Activated B cell treated with CpG ODN at 0.5 μM for 24 hours (primary cell): Measurements from ENCODE around the gene GALNT9. TPM values are rescaled to one million over a fixed set of nuclear protein-coding genes. Genes with fewer than 3 reads are reported as not detected.

ENCODE experiments used
- ATAC-seq: fragments of 200-7000 bp; cut with Tn5 transposase; one replicate; pipeline ENCODE4 v1.10.0; 2021; ENCODE audit warnings: low read depth, mild to moderate bottlenecking, moderate library complexity
- CTCF ChIA-PET: fragments of 350-600 bp; sonication (Branson Sonifier 250); formaldehyde crosslinking; loops from one replicate; lab custom pipeline; 2021; ENCODE audit warnings: antibody characterized with exemption; lab: Charles Lee
- POLR2A ChIA-PET: fragments of 350-600 bp; sonication (Branson Sonifier 250); formaldehyde crosslinking; loops from one replicate; lab custom pipeline; 2021; ENCODE audit warnings: antibody characterized with exemption; lab: Charles Lee
- DNase-seq: peaks from one replicate; pipeline ENCODE4 v3.0.0; 2022
- H3K27ac Mint-ChIP-seq: one replicate; pipeline ENCODE4 v1.8.0; 2020; ENCODE audit warnings: mixed read lengths
- H3K27me3 Mint-ChIP-seq: one replicate; pipeline ENCODE4 v1.8.0; 2021; ENCODE audit warnings: mixed read lengths
- H3K36me3 Mint-ChIP-seq: one replicate; pipeline ENCODE4 v1.8.0; 2021; ENCODE audit warnings: low read depth, mixed read lengths
- H3K4me1 Mint-ChIP-seq: one replicate; pipeline ENCODE4 v1.8.0; 2021; ENCODE audit warnings: mixed read lengths
- H3K4me3 Mint-ChIP-seq: one replicate; pipeline ENCODE4 v1.8.0; 2020; ENCODE audit warnings: mild to moderate bottlenecking, mixed read lengths
- H3K9me3 Mint-ChIP-seq: one replicate; pipeline ENCODE4 v1.8.0; 2020; ENCODE audit warnings: mixed read lengths
- intact Hi-C: fragments of 100-400 bp; cut with micrococcal nuclease; formaldehyde crosslinking; loops from one replicate; pipeline ENCODE4 v1.15.1; 2024
- total RNA-seq: library from RNA; stranded (reverse); gene quantifications from 2 replicates; pipeline ENCODE4 v1.2.3, GENCODE V29; 2022
- TF ChIP-seq, protein P1 (sequence below): fragments of 200-600 bp; IDR thresholded peaks from one replicate; pipeline ENCODE4 v1.8.0; 2022; ENCODE audit warnings: antibody characterized with exemption, mild to moderate bottlenecking

Gene GALNT9
- total RNA-seq, 1 donor from 2014 or later: not detected

DNA sequence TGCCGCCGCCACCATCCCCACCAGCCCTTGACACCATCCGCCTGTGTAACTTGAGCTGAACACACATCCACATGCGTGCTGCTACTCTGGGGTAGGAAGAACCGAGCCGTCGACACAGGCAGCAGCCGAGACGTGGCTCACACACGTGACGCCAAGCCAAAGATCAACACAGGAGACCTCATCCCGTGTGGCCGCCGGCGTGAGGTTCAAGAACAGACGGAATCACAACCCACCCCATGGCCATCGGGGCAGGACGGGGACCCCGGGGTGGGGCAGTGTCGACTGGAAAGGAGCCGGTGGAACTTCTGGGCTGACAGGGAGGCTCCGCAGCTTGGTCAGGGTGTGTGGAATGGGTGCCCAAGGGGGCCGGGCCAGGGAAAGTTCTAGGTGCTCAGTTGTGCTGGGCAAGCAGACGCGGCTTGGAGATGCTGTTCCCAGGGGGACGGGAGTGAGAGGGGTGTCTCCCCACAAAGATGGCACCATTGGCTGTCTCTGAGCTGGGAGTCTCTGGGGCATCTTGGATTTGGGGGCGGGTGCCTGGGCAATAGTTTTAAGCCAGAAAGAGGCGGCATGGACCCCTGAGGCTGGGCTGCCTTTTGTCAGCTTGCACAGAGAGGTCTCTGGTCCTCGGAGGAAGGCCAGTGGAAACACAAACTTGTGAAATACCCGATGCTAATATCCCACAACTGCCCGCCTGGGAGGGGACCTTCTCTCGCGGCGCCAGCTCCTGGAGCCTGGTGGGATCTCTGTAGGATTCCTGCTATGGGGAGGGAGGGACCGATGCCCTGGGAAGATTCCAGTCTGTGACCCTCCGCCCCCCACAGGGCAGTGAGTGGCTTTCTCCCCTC, 41.8 kb downstream of the GALNT9 start:
- Mint-ChIP-seq H3K36me3 (no peaks in the 10 kb centered on the region), H3K9me3 (no peaks in the 10 kb centered on the region), H3K4me3 (no peak overlapping the region), H3K4me1 (peaks cover 13% of the 10 kb centered on the region), H3K27ac (no peak overlapping the region), H3K27me3 (peaks cover 16% of the 10 kb centered on the region)
- DNase-seq: no peak
- POLR2A ChIA-PET: no interaction called here
- TF ChIP-seq, protein P1, sequence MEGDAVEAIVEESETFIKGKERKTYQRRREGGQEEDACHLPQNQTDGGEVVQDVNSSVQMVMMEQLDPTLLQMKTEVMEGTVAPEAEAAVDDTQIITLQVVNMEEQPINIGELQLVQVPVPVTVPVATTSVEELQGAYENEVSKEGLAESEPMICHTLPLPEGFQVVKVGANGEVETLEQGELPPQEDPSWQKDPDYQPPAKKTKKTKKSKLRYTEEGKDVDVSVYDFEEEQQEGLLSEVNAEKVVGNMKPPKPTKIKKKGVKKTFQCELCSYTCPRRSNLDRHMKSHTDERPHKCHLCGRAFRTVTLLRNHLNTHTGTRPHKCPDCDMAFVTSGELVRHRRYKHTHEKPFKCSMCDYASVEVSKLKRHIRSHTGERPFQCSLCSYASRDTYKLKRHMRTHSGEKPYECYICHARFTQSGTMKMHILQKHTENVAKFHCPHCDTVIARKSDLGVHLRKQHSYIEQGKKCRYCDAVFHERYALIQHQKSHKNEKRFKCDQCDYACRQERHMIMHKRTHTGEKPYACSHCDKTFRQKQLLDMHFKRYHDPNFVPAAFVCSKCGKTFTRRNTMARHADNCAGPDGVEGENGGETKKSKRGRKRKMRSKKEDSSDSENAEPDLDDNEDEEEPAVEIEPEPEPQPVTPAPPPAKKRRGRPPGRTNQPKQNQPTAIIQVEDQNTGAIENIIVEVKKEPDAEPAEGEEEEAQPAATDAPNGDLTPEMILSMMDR: no peak
- CTCF ChIA-PET: no interaction called here
- ATAC-seq: no peak
- intact Hi-C loops: no loop called here

DNA sequence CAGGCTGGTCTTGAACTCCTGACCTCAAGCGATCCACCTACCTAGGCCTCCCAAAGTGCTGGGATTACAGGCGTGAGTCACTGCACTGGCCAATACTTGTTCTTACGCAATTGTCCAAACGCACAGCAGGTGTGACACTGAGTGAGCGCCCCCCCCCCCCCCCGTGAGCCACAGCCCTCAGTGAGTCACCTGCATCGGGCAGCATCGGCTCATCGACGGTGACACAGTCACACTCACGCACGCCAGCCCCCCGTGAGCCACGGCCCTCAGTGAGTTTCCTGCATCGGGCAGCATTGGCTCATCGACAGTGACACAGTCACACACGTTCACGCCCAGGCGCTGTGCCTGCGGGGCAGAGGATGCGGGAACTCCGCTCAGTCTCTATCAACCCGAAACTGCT, 42.5 kb downstream of the GALNT9 start:
- Mint-ChIP-seq H3K36me3 (no peaks in the 10 kb centered on the region), H3K27ac (no peak overlapping the region), H3K27me3 (peaks cover 17% of the 10 kb centered on the region), H3K9me3 (no peaks in the 10 kb centered on the region), H3K4me1 (peaks cover 13% of the 10 kb centered on the region), H3K4me3 (no peak overlapping the region)
- TF ChIP-seq, protein P1: no peak
- intact Hi-C loops: no loop called here
- DNase-seq (no peak), ATAC-seq (no peak)
- POLR2A ChIA-PET: no interaction called here
- CTCF ChIA-PET: no interaction called here

DNA sequence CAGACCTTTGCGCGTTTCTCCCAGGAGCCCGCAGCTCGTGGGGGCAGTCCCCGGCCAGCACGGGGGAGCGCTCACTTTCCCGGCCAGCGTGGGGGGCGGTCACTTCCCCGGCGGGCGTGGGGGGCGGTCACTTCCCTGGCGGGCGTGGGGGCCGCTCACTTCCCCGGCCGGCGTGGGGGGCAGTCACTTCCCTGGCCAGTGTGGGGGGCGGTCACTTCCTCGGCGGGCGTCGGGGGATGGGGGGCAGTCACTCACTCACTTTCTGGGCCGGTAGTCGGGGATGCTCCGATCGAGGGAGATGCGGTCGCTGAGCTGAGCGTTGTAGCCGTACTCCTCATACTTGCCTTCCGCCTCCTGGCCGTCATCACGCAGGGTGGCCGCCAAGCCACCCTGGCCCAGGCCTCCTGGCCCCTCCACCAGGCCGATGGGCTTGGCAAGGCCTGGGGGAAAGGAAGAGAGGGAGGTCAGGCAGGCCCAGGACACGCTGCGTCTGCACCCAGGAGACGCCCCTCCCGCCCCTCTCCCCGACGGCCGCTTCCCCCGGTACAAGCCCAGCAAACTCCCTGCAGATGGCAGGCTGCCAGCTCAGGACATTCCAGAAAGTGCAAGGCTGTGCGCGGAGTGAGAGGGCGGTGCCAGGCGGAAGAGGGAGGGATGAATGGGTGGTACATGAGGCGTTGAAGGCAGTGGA, 43.3 kb downstream of the GALNT9 start:
- H3K36me3 Mint-ChIP-seq: no peaks in the 10 kb centered on the region
- ATAC-seq: no peak
- H3K4me1 Mint-ChIP-seq: peaks cover 13% of the 10 kb centered on the region
- no peak overlapping the region for H3K27ac Mint-ChIP-seq
- H3K27me3 Mint-ChIP-seq: peaks cover 17% of the 10 kb centered on the region
- ChIA-PET CTCF (no interaction called here), POLR2A (no interaction called here)
- H3K4me3 Mint-ChIP-seq: no peak overlapping the region
- no peaks in the 10 kb centered on the region for H3K9me3 Mint-ChIP-seq
- intact Hi-C loops: no loop called here
- TF ChIP-seq, protein P1: no peak
- DNase-seq: no peak

DNA sequence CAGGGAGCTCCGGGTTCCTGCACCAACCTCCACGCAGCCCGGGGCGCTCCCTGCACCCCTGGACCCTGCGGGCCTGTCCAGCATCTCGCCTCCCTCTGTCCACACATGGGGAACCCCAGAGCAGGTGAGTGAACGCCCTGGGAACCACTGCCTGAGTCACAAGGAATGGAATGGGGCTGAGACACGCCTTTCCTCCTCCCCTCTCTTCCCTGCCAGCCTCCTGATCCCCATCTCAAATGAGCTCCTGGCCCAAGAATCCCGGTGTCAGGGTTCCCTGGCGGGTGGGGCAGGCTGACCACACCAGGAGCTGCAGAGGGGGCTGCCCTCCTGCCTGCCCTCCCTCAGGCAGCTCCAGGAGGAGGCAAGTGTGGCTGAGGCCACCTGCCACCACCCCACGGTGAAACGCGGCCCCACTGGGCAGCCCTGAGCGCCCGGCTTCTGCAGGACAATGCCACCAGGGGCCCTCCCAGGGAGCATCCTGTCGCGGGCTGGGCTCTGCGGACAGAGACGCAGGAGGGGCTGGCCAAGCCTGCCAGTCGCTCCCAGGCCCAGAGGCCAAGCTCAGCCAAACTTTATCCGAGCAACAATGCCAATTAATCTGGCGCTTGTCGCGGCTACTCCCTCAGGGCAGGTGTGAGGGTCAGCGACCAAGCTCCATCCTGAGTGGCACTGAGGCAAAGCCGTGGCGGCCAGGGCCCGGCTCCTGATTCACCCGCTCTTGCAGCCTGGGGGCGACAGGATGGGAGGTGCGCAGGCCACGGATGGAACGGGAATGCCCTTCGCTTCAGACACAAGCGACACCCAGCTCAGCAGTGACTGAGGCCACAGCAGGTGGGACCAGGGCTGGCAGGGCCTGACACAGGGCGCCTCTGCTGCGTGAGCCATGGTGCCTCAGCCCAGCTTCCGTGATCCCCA, 44.3 kb downstream of the GALNT9 start:
- ATAC-seq (no peak), DNase-seq (no peak)
- Mint-ChIP-seq H3K4me1 (peaks cover 13% of the 10 kb centered on the region), H3K27me3 (peaks cover 17% of the 10 kb centered on the region), H3K9me3 (no peaks in the 10 kb centered on the region), H3K4me3 (no peak overlapping the region), H3K27ac (no peak overlapping the region), H3K36me3 (no peaks in the 10 kb centered on the region)
- ChIA-PET POLR2A (no interaction called here), CTCF (no interaction called here)
- TF ChIP-seq, protein P1: no peak
- intact Hi-C loops: no loop called here
